GM12878 (cell line): ENCODE measurements around the gene TTLL7. TPM values are rescaled to one million over a fixed set of nuclear protein-coding genes. Genes with fewer than 3 reads are reported as not detected.

Experiments used
- ATAC-seq: fragments of 200-7000 bp; cut with Tn5 transposase; 3 replicates; pipeline ENCODE4 v1.9.1; 2020; ENCODE audit warnings: mild to moderate bottlenecking, moderate library complexity
- BruUV-seq: library from RNA; stranded (reverse); fragments of 400-500 nt; replicated peaks from 2 replicates; lab custom pipeline; 2021; lab: Mats Ljungman, UMichigan
- CTCF ChIA-PET: fragments of 300-600 bp; sonication (Branson Sonifier 250); formaldehyde crosslinking; extraction: SDS; loops from one replicate; lab custom pipeline; 2021; ENCODE audit warnings: inconsistent platforms; lab: Yijun Ruan, JAX
- POLR2A ChIA-PET: fragments of 350-600 bp; formaldehyde crosslinking; extraction: SDS; loops from one replicate; lab custom pipeline; 2021; ENCODE audit warnings: inconsistent platforms; lab: Charles Lee
- RAD21 ChIA-PET: fragments of 300-600 bp; sonication (Branson Sonifier 250); formaldehyde crosslinking; loops from one replicate; lab custom pipeline; 2023; ENCODE audit warnings: antibody characterized with exemption; ENCODE audit not compliant: unreplicated experiment; lab: Charles Lee
- SMC1A ChIA-PET: fragments of 300-600 bp; sonication (Branson Sonifier 250); formaldehyde crosslinking; loops from one replicate; lab custom pipeline; 2023; ENCODE audit not compliant: unreplicated experiment, uncharacterized antibody; lab: Charles Lee
- DNase-seq: peaks from one replicate; pipeline ENCODE4 v3.0.0-alpha.2; 2011; ENCODE audit warnings: low read depth, low spot score
- FAIRE-seq: peaks from 3 replicates; lab custom pipeline; 2011; peaks lifted over from hg19 to GRCh38; lab: Jason Lieb, UNC
- H2AFZ ChIP-seq: 2 replicates; pipeline ENCODE4 v1.6.0; 2011; ENCODE audit warnings: low read depth, low read length, control low read depth; ENCODE audit not compliant: control insufficient read depth
- H3K27ac ChIP-seq: 2 replicates; pipeline ENCODE4 v1.5.1; 2011; ENCODE audit warnings: control low read depth; ENCODE audit not compliant: control insufficient read depth, insufficient read depth
- H3K27me3 ChIP-seq, 2 experiments: replicated peaks in 1 of 2; 2 replicates each; pipeline versions ENCODE4 v1.6.0 to v1.6.1; 2011; ENCODE audit warnings: low read length in 1 of 2; ENCODE audit not compliant: control insufficient read depth in 2 of 2, insufficient read depth in 2 of 2
- H3K36me3 ChIP-seq, 2 experiments: 2 replicates each; pipeline ENCODE4 v1.5.1; 2011; ENCODE audit warnings: low read length in 1 of 2; ENCODE audit not compliant: control insufficient read depth in 2 of 2, insufficient read depth in 2 of 2
- H3K4me1 ChIP-seq: 2 replicates; pipeline ENCODE4 v1.6.1; 2011; ENCODE audit warnings: mild to moderate bottlenecking, low read length, moderate library complexity, mixed read lengths; ENCODE audit not compliant: control insufficient read depth, insufficient read depth
- H3K4me2 ChIP-seq: 2 replicates; pipeline ENCODE4 v1.6.0; 2011; ENCODE audit warnings: control low read depth; ENCODE audit not compliant: control insufficient read depth, insufficient read depth
- H3K4me3 ChIP-seq: fragments of 200-600 bp; sonication (generic); 2 replicates; pipeline ENCODE4 v1.5.1; 2016
- H3K79me2 ChIP-seq: 2 replicates; pipeline ENCODE4 v1.6.0; 2011; ENCODE audit warnings: low read length; ENCODE audit not compliant: control insufficient read depth, insufficient read depth
- H3K9ac ChIP-seq: 2 replicates; pipeline ENCODE4 v1.8.0; 2011; ENCODE audit warnings: low read length, control low read depth, mixed read lengths; ENCODE audit not compliant: control insufficient read depth, insufficient read depth
- H3K9me3 ChIP-seq: replicated peaks from 3 replicates; pipeline ENCODE4 v1.5.1; 2011; ENCODE audit warnings: mild to moderate bottlenecking, low read length; ENCODE audit not compliant: control insufficient read depth, insufficient read depth
- H4K20me1 ChIP-seq: 2 replicates; pipeline ENCODE4 v1.6.0; 2011; ENCODE audit not compliant: control insufficient read depth, insufficient read depth
- BHLHE40 ChIP-seq, 2 experiments: fragments of 450-650 bp in 1 of 2; IDR thresholded peaks; 2 replicates each; pipeline ENCODE4 v1.6.1; 2011 to 2017; ENCODE audit warnings: low read depth in 2 of 2, borderline replicate concordance in 1 of 2, improper control_type of control experiment in 1 of 2, low read length in 1 of 2, mild to moderate bottlenecking in 1 of 2
- CHD1 ChIP-seq: IDR thresholded peaks from 2 replicates; pipeline ENCODE4 v1.6.1; 2012; ENCODE audit warnings: low read depth, low read length, improper control_type of control experiment
- CHD4 ChIP-seq: fragments of 200-600 bp; sonication (generic); IDR thresholded peaks from 2 replicates; pipeline ENCODE4 v1.6.1; 2016; ENCODE audit warnings: mild to moderate bottlenecking
- FOXM1 ChIP-seq: IDR thresholded peaks from 2 replicates; pipeline ENCODE4 v1.6.1; 2012; ENCODE audit warnings: low read depth, mild to moderate bottlenecking, inconsistent platforms, low read length, moderate library complexity
- GABPA ChIP-seq: IDR thresholded peaks from 2 replicates; pipeline ENCODE4 v1.6.1; 2014; ENCODE audit warnings: antibody characterized with exemption, low read depth, mild to moderate bottlenecking, inconsistent platforms
- JUNB ChIP-seq: IDR thresholded peaks from 2 replicates; pipeline ENCODE4 v1.6.1; 2016; ENCODE audit warnings: antibody characterized with exemption, mild to moderate bottlenecking
- KLF5 ChIP-seq: fragments of 450-650 bp; IDR thresholded peaks from 2 replicates; pipeline ENCODE4 v1.6.1; 2014; ENCODE audit warnings: mild to moderate bottlenecking; ENCODE audit not compliant: partially characterized antibody
- MEF2A ChIP-seq: IDR thresholded peaks from 2 replicates; pipeline ENCODE4 v1.6.1; 2011; ENCODE audit warnings: low read depth, mild to moderate bottlenecking, low read length, moderate library complexity; ENCODE audit not compliant: insufficient read depth
- NFXL1 ChIP-seq: fragments of 450-650 bp; IDR thresholded peaks from 2 replicates; pipeline ENCODE4 v1.6.1; 2017; ENCODE audit warnings: antibody characterized with exemption, mild to moderate bottlenecking, borderline replicate concordance
- NRF1 ChIP-seq: conservative IDR thresholded peaks from 2 replicates; pipeline ENCODE4 v1.6.1; 2011; ENCODE audit warnings: mild to moderate bottlenecking, low read depth, low read length, improper control_type of control experiment
- POLR2A ChIP-seq: IDR thresholded peaks from 2 replicates; pipeline ENCODE4 v1.6.1; 2011; ENCODE audit warnings: low read depth, mild to moderate bottlenecking, low read length
- RBBP5 ChIP-seq: fragments of 200-600 bp; sonication (generic); conservative IDR thresholded peaks from 2 replicates; pipeline ENCODE4 v1.6.1; 2016
- RELA ChIP-seq: fragments of 450-650 bp; IDR thresholded peaks from 2 replicates; pipeline ENCODE4 v1.8.0; 2014; ENCODE audit warnings: borderline replicate concordance; ENCODE audit not compliant: partially characterized antibody
- SMAD1 ChIP-seq: fragments of 450-650 bp; IDR thresholded peaks from 2 replicates; pipeline ENCODE4 v1.6.1; 2018; ENCODE audit warnings: mild to moderate bottlenecking, low read depth; ENCODE audit not compliant: partially characterized antibody
- whole genome bisulfite sequencing: methylation state at CpG from one replicate; pipeline ENCODE4 v1.1.6; 2016; ENCODE audit warnings: low lambda C conversion rate; ENCODE audit not compliant: insufficient replicate concordance, insufficient coverage; ENCODE audit errors: missing lambda C conversion rate; 5-methylcytosine and 5-hydroxymethylcytosine counted together
- in situ Hi-C: fragments of 300-500 bp; cut with MboI; formaldehyde crosslinking; loops from 9 replicates; pipeline ENCODE4 v1.14.3; 2018; ENCODE audit warnings: mixed read lengths
- intact Hi-C: fragments of 100-400 bp; cut with micrococcal nuclease; formaldehyde crosslinking; loops from one replicate; pipeline ENCODE4 v1.14.2; 2022; ENCODE audit not compliant: unreplicated experiment
- polyA plus RNA-seq, 11 experiments: library from polyadenylated mRNA; depleted of rRNA in 4 of 11; unstranded in 6 of 11; stranded (reverse) in 5 of 11; fragments of >200 nt; fragmentation: Nextera tagmentation in 4 of 11; fragmentation: Illumina TruSeq in 1 of 11; extraction: Ambion mirVana in 4 of 11; extraction: Trizol in 1 of 11; gene quantifications; 1 replicate in 1 of 11; 2 replicates in 10 of 11; pipeline versions ENCODE4 v1.2.1 to v1.2.3, GENCODE V29; 2011 to 2016; ENCODE audit warnings: inconsistent platforms in 2 of 11, missing spikeins in 2 of 11, low read depth in 1 of 11
- total RNA-seq, 4 experiments: library from RNA; depleted of rRNA in 3 of 4; stranded (reverse); fragments of >200 nt in 3 of 4; fragmentation: Illumina TruSeq in 1 of 4; extraction: Trizol in 1 of 4; gene quantifications; 2 replicates each; pipeline versions ENCODE4 v1.2.1 to v1.2.3, GENCODE V29; 2013 to 2021
- TF ChIP-seq, protein P1 (sequence below): fragments of 450-650 bp; IDR thresholded peaks from 2 replicates; pipeline ENCODE4 v1.6.1; 2017; ENCODE audit warnings: borderline replicate concordance
- TF ChIP-seq, protein P2 (sequence below): IDR thresholded peaks from 2 replicates; pipeline ENCODE4 v1.6.1; 2012; ENCODE audit warnings: mild to moderate bottlenecking, low read depth, low read length
- TF ChIP-seq, protein P3 (sequence below): fragments of 450-650 bp; IDR thresholded peaks from 2 replicates; pipeline ENCODE4 v1.6.1; 2017; ENCODE audit warnings: low read depth, mild to moderate bottlenecking, moderate library complexity
- TF ChIP-seq, protein P4 (sequence below): IDR thresholded peaks from 2 replicates; pipeline ENCODE4 v1.6.1; 2011; ENCODE audit warnings: mild to moderate bottlenecking, low read depth, low read length, moderate library complexity; ENCODE audit not compliant: insufficient replicate concordance

Gene TTLL7
- total and polyA plus RNA-seq, 10 of the 15 experiments (the other 5 are each of a cell fraction or from before 2014, with no cell fraction given): 0.03 to 1.4 (median 0.61) TPM

DNA sequence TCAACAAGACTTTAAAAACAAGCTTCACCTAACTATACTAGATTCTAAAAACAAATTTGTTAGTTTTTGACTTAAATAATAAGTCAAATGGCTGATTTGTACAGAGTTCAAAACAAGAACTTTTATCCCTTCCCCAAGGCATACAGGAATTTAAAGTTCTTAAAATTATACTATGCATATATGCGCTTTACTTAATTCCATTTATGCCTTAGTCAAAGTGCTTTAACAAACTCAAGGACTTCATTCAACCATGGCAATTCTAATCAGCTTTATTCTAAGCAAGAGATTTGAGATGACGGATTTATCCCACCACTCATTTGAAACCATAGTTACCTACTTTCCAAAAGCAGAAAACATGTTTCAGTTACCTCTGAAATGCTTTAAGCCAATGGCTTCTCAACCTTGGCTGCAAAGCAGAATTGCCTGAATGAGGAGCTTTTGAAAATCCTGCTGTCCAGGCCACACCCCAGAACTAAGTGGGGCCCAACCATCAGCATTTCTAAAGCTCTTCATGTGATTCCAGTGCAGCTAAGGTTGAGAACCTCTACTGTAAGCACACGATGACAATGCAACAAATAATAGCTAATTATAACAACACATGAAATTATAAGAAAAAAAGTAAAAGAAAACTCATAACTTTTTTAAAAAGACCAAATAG lies 44.6 kb downstream of the TTLL7 start:
- in situ Hi-C loops: no loop called here
- no TSS peak for BruUV-seq
- Histone ChIP-seq H3K4me2 (no peak overlapping the region), H3K27me3 (no peaks in the 10 kb centered on the region), H3K36me3 (no peaks in the 10 kb centered on the region), H2AFZ (no peak overlapping the region), H3K9ac (no peak overlapping the region), H3K9me3 (no peaks in the 10 kb centered on the region), H3K4me1 (no peaks in the 10 kb centered on the region), H3K27ac (no peak overlapping the region), H3K79me2 (no peaks in the 10 kb centered on the region), H3K4me3 (no peak overlapping the region), H4K20me1 (no peaks in the 10 kb centered on the region)
- ChIA-PET SMC1A (no interaction called here), CTCF (interaction anchor here (0.6 kb wide), 1 partner anchor 532 kb away, joined by 3 read pairs; no protein-coding TSS in a partner anchor), RAD21 (no interaction called here), POLR2A (no interaction called here)
- no peak for DNase-seq
- no peak for FAIRE-seq
- ATAC-seq: no peak
- intact Hi-C loops: no loop called here
- 69% methylated on average over 3 of the region's 3 CpGs for WGBS
- TF ChIP-seq MEF2A (no peak), POLR2A (no peak), SMAD1 (no peak), NRF1 (no peak), CHD1 (no peak), RELA (no peak), JUNB (no peak), KLF5 (no peak), NFXL1 (no peak), GABPA (no peak), BHLHE40 (IDR thresholded peaks at IDR 0.05; ENCODE audit: borderline replicate concordance in 1 of 2, low read depth in 2 of 2, low read length in 1 of 2) (no peak), CHD4 (no peak), RBBP5 (no peak), FOXM1 (no peak)
- TF ChIP-seq, protein P1, sequence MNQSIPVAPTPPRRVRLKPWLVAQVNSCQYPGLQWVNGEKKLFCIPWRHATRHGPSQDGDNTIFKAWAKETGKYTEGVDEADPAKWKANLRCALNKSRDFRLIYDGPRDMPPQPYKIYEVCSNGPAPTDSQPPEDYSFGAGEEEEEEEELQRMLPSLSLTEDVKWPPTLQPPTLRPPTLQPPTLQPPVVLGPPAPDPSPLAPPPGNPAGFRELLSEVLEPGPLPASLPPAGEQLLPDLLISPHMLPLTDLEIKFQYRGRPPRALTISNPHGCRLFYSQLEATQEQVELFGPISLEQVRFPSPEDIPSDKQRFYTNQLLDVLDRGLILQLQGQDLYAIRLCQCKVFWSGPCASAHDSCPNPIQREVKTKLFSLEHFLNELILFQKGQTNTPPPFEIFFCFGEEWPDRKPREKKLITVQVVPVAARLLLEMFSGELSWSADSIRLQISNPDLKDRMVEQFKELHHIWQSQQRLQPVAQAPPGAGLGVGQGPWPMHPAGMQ: no peak
- TF ChIP-seq, protein P2, sequence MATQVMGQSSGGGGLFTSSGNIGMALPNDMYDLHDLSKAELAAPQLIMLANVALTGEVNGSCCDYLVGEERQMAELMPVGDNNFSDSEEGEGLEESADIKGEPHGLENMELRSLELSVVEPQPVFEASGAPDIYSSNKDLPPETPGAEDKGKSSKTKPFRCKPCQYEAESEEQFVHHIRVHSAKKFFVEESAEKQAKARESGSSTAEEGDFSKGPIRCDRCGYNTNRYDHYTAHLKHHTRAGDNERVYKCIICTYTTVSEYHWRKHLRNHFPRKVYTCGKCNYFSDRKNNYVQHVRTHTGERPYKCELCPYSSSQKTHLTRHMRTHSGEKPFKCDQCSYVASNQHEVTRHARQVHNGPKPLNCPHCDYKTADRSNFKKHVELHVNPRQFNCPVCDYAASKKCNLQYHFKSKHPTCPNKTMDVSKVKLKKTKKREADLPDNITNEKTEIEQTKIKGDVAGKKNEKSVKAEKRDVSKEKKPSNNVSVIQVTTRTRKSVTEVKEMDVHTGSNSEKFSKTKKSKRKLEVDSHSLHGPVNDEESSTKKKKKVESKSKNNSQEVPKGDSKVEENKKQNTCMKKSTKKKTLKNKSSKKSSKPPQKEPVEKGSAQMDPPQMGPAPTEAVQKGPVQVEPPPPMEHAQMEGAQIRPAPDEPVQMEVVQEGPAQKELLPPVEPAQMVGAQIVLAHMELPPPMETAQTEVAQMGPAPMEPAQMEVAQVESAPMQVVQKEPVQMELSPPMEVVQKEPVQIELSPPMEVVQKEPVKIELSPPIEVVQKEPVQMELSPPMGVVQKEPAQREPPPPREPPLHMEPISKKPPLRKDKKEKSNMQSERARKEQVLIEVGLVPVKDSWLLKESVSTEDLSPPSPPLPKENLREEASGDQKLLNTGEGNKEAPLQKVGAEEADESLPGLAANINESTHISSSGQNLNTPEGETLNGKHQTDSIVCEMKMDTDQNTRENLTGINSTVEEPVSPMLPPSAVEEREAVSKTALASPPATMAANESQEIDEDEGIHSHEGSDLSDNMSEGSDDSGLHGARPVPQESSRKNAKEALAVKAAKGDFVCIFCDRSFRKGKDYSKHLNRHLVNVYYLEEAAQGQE: no peak
- TF ChIP-seq, protein P3, sequence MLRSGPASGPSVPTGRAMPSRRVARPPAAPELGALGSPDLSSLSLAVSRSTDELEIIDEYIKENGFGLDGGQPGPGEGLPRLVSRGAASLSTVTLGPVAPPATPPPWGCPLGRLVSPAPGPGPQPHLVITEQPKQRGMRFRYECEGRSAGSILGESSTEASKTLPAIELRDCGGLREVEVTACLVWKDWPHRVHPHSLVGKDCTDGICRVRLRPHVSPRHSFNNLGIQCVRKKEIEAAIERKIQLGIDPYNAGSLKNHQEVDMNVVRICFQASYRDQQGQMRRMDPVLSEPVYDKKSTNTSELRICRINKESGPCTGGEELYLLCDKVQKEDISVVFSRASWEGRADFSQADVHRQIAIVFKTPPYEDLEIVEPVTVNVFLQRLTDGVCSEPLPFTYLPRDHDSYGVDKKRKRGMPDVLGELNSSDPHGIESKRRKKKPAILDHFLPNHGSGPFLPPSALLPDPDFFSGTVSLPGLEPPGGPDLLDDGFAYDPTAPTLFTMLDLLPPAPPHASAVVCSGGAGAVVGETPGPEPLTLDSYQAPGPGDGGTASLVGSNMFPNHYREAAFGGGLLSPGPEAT: no peak
- TF ChIP-seq, protein P4, sequence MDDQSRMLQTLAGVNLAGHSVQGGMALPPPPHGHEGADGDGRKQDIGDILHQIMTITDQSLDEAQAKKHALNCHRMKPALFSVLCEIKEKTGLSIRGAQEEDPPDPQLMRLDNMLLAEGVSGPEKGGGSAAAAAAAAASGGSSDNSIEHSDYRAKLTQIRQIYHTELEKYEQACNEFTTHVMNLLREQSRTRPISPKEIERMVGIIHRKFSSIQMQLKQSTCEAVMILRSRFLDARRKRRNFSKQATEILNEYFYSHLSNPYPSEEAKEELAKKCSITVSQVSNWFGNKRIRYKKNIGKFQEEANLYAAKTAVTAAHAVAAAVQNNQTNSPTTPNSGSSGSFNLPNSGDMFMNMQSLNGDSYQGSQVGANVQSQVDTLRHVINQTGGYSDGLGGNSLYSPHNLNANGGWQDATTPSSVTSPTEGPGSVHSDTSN: no peak
